K562 (cell line): ENCODE data around the gene RBM20. TPM values are rescaled to one million over a fixed set of nuclear protein-coding genes. Genes with fewer than 3 reads are reported as not detected.

Experiments used
- E2F4 ChIP-seq: sonication (generic); formaldehyde crosslinking; IDR thresholded peaks from 2 replicates; pipeline ENCODE4 v1.8.0; 2022; ENCODE audit warnings: mild to moderate bottlenecking, low read depth, missing genetic modification reagents
- ELF2 ChIP-seq: fragments of 250-450 bp; sonication (Bioruptor Pico); IDR thresholded peaks from 2 replicates; pipeline ENCODE4 v1.5.0; 2021; ENCODE audit warnings: mild to moderate bottlenecking
- ESRRA ChIP-seq: fragments of 450-650 bp; IDR thresholded peaks from 2 replicates; pipeline ENCODE4 v1.6.1; 2014; ENCODE audit warnings: low read depth, mild to moderate bottlenecking, moderate library complexity, borderline replicate concordance
- FIP1L1 ChIP-seq: fragments of 200-400 bp; formaldehyde crosslinking; IDR thresholded peaks from 2 replicates; pipeline ENCODE4 v1.6.1; 2018; ENCODE audit warnings: mild to moderate bottlenecking, low read depth, low read length; ENCODE audit not compliant: poor library complexity, severe bottlenecking
- HCFC1 ChIP-seq: IDR thresholded peaks from 2 replicates; pipeline ENCODE4 v1.6.1; 2012; ENCODE audit warnings: low read depth, low read length, improper control_type of control experiment
- MECOM ChIP-seq: fragments of 250-450 bp; sonication (Bioruptor Pico); IDR thresholded peaks from 2 replicates; pipeline ENCODE4 v1.8.0; 2022; ENCODE audit warnings: inconsistent platforms
- NR2F6 ChIP-seq: fragments of 450-650 bp; formaldehyde crosslinking; IDR thresholded peaks from 2 replicates; pipeline ENCODE4 v1.4.0; 2020; ENCODE audit warnings: mild to moderate bottlenecking
- PHB ChIP-seq: fragments of 250-450 bp; sonication (Bioruptor Pico); IDR thresholded peaks from 2 replicates; pipeline ENCODE4 v1.5.0; 2021
- PML ChIP-seq: IDR thresholded peaks from 2 replicates; pipeline ENCODE4 v1.6.1; 2012; ENCODE audit warnings: low read length, inconsistent platforms
- POLR2H ChIP-seq: IDR thresholded peaks from 2 replicates; pipeline ENCODE4 v1.6.1; 2016; ENCODE audit warnings: missing genetic modification characterization, low read depth, mild to moderate bottlenecking, control low read depth, missing compliant biosample characterization, moderate library complexity
- POU5F1 ChIP-seq: fragments of 150-350 bp; IDR thresholded peaks from 2 replicates; pipeline ENCODE4 v1.6.1; 2014; ENCODE audit warnings: borderline replicate concordance, low read length, low read depth, mild to moderate bottlenecking; ENCODE audit not compliant: partially characterized antibody
- PPARD ChIP-seq: fragments of 250-450 bp; sonication (Bioruptor Pico); IDR thresholded peaks from 2 replicates; pipeline ENCODE4 v1.8.0; 2022; ENCODE audit warnings: inconsistent platforms, mild to moderate bottlenecking, moderate library complexity
- SIX5 ChIP-seq, 2 experiments: IDR thresholded peaks; 2 replicates each; pipeline ENCODE4 v1.6.1; 2011; ENCODE audit warnings: low read length in 2 of 2, borderline replicate concordance in 1 of 2, low read depth in 1 of 2, mild to moderate bottlenecking in 1 of 2, moderate library complexity in 1 of 2; ENCODE audit not compliant: insufficient read depth in 1 of 2
- ZBTB40 ChIP-seq, 2 experiments: fragments of 450-650 bp in 1 of 2; sonication (generic) in 1 of 2; formaldehyde crosslinking in 1 of 2; IDR thresholded peaks; 2 replicates each; pipeline versions ENCODE4 v1.7.1 to v1.9.0; 2016 to 2022; ENCODE audit warnings: inconsistent platforms in 1 of 2, mild to moderate bottlenecking in 1 of 2, missing genetic modification reagents in 1 of 2
- ZKSCAN1 ChIP-seq: fragments of 150-350 bp; IDR thresholded peaks from 2 replicates; pipeline ENCODE4 v1.6.1; 2016; ENCODE audit warnings: low read depth, low read length
- ZNF280B ChIP-seq: fragments of 250-450 bp; sonication (Bioruptor Pico); IDR thresholded peaks from 2 replicates; pipeline ENCODE4 v1.5.1; 2021; ENCODE audit warnings: mild to moderate bottlenecking
- polyA plus RNA-seq, 8 experiments: library from polyadenylated mRNA; depleted of rRNA in 4 of 8; stranded (reverse) in 5 of 8; unstranded in 3 of 8; fragments of >200 nt; fragmentation: Nextera tagmentation in 2 of 8; fragmentation: Illumina TruSeq in 1 of 8; extraction: Ambion mirVana in 2 of 8; extraction: Trizol in 1 of 8; gene quantifications; 2 replicates each; pipeline versions ENCODE4 v1.2.1 to v1.2.3, GENCODE V29; 2011 to 2014; ENCODE audit warnings: inconsistent platforms in 1 of 8, missing spikeins in 1 of 8
- total RNA-seq, 7 experiments: library from RNA; depleted of rRNA in 6 of 7; stranded (reverse); fragments of >200 nt in 6 of 7; fragmentation: Illumina TruSeq in 2 of 7; extraction: Trizol in 2 of 7; gene quantifications; 2 replicates each; pipeline versions ENCODE4 v1.2.1 to v1.2.3, GENCODE V29; 2011 to 2021; ENCODE audit warnings: low replicate concordance in 1 of 7

Gene RBM20
- total and polyA plus RNA-seq, 9 of the 15 experiments (the other 6 are each of a cell fraction or from before 2014, with no cell fraction given): 0.63 to 5.7 (median 3.2) TPM

- TF ChIP-seq ZBTB40 (IDR thresholded peaks at IDR 0.05) (peak; percentile 77), ZBTB40 (CRISPR knock-in tag; IDR thresholded peaks at IDR 0.05) (no peak), ESRRA (no peak), POU5F1 (no peak), PHB (CRISPR knock-in tag) (no peak), ZKSCAN1 (no peak), SIX5 (IDR thresholded peaks at IDR 0.05; ENCODE audit: borderline replicate concordance in 1 of 2, insufficient read depth in 1 of 2, low read depth in 1 of 2, low read length in 2 of 2) (no peak), HCFC1 (no peak), PPARD (CRISPR knock-in tag) (no peak), PML (no peak), ELF2 (CRISPR knock-in tag) (peak; percentile 14; the same call in 1 of the 2 replicates), POLR2H (tag) (no peak), ZNF280B (no peak), FIP1L1 (no peak), E2F4 (CRISPR knock-in tag) (no peak), NR2F6 (no peak), MECOM (CRISPR knock-in tag) (no peak)
These were observed 28.4 kb downstream of the RBM20 start (continued) for GRCh38 chr10:110672580-110672919.
